ENCODE data around the gene LEAP2.

LEAP2 gene

DNA sequence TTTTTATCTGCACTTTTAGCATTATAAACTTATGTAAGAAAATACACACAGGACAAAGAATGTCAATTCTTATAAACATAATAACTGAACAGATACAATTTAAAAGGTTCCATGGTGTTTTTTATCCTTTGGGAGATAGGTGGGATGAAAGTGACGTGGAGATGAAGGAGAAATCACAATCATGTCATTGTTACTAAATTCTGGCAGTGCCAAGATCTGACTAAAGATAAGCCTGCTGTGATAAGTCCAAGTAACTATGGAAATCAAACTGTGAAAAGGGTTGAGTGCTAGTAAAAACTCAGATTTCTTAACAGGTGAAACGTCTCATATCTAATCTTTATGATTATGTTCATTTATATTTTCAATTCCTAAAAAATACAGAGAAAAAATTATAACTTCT is 11.1 kb downstream of the LEAP2 start:
- DNase-seq, result no peak

DNA sequence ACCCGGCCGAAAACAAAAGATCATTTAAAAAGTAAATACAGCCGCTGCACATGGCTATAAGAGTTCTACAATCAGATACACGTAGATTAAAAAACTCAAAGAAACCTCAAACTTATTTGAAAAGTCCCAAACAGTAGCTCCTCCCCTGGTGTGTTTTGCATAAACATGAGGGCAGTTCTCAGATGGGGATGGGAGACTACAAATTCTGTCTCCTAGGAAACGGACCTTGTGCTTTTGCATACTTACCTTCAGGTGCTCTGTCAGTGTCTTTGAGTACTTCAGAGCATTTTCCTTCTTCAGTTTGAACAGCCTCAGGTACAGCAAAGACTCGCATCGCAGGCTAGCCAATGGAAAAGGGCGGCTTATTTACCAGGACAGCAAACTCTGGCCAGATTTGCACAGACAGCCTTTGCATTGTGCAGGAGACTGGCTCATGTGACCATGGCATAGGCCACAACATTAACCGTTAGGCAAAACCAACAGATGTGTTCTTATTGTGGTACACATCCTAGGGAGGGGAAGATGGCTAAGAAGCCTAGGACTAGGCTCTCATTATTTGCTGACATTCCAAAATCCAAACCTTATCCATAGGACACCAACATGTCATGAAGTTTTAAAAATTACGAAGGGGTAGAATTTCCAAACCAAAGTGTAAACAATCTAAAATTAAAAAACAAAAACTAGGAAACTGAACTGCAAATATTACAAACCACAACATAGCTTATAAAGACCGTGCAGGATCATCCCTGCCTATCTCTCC is 12.8 kb downstream of the LEAP2 start:
- no peak for DNase-seq

DNA sequence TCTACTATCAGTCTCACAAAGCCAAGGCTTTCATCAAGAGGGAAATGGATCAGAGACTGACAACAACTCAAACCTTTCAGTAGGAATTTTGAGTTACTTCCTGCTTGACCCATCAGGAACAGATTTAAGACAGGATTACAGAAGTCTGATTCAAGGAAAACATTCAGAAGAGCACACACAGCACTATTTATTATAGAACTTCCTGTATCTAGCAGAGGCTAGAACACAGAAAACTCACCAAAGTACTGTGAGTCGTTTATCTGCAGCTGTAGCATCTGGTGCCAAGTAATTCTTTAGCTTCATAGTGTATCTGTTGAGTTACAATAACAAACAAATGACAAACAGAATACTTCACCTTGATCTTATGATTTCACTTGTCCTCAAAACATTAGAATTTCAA is 13.8 kb downstream of the LEAP2 start:
- DNase-seq, result no peak

DNA sequence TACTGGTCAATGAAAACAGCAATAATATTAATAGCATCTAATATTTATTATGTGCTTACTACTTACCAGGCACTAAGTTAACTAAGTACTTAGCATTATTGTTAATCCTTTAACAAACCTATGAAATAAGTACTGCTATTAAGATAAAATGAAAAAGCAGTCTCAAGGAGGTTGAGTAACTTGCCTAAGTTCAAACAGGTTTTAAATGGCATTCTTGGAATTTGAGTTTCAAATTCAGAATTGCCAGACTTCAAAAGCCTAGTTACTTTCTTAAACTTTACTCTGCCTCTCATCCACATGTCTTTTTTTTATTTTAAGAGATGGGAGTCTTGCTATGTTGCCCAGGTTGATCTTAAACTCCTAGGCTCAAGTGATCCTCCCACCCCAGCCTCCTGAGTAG is 16.0 kb downstream of the LEAP2 start:
- no peak for DNase-seq

DNA sequence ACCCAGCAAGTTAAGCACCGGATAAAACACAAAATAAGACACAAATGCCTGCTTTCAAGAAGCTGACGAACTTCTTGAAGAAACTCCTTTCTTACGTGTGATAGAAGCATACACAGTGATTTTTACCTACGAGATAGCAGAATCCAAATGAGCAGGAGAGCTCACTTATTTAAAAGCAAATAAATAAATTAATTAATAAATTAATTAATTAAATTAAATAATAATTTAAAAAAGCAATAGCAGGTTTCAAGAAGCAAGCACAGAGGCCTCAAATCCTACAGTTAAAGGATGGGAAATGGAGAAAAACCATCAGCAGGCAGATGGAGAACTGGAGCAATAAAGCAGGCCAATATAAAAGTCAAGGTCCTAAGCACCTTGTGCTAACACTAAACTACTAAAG is 17.3 kb downstream of the LEAP2 start:
- no peak for DNase-seq

DNA sequence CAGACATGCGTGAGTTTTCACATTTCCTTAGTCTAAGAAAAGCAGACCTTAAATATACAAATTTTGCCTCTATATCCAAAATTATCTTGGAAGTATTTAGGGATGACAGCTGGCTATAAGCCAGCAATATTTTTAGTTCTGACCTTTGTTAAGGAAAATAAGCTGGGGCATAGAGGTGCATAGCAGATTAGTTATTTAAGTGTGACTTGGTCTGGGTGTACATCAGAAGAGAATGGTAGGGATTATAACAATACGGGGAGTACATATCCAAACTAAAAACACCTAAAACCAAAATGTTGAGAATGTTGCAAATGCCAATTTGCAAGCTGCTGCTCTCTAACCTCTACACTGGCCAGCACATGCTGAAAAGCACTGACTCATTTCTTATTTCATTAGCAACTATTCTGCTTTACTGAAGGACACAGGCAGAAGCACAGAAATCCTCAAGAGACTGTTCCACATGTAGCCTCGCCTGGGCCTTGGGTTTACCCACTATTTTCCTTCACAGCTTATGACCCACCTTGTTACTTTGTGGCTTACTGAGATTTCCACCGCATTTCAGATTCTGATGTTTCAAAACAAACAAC is 22.3 kb downstream of the LEAP2 start:
- no peak for DNase-seq

DNA sequence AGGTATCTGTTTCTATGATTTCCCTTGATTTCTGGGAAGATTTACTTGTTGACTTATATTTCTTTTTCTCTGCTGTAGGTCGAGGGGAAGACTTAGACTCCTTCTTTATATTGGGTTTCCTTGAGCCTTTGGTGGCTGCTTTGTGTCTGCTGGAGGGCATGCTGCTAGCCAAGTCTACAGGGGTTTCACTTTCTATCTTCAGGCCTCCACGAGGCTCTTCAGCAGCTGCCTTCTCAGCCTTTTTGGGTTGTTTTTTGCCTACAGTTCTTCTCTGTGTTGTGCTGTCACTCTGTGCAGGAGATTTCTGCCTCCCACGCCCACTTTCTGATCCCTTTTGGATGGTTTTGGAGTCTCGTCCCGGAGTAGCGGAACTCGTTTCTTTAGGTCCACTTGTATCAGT is 23.2 kb downstream of the LEAP2 start:
- DNase-seq, result no peak

DNA sequence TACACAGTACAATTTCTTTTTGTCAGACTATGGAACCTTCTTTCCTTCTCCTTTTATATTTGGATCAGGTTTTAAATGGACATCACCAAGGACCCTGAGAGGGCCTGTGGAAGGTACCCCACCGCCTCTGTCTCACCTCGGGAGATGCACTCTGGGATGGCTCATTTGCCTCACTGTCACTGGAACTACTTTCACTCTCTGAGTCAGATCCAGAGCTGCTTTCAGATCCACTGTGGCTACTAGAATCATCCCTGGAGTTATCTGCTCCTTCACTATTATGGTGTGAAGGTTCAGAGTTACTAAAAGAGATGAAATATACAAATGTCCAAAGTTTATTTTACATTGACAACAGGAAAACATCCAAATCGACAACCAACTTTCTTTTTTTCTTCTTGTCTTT is 24.6 kb downstream of the LEAP2 start:
- no peak for DNase-seq

DNA sequence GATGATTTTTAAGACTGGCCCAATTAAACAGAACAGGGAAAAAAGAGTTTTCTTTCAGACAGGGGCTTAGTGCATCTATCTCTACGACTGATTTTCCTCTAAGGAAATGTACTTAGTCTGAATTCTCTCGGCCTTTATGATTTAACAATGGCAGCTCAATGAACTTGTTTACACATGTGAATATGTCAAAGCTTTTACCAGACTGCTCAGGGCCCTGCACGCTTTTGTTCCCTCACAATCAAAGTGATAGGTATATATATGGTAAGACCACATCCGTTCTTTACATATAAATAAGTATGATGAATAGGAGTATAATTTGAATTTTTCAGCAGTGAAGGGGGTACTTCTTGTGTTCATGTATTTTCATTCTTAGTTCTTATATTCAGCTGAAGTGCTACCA is 27.6 kb downstream of the LEAP2 start:
- no peak for DNase-seq

DNA sequence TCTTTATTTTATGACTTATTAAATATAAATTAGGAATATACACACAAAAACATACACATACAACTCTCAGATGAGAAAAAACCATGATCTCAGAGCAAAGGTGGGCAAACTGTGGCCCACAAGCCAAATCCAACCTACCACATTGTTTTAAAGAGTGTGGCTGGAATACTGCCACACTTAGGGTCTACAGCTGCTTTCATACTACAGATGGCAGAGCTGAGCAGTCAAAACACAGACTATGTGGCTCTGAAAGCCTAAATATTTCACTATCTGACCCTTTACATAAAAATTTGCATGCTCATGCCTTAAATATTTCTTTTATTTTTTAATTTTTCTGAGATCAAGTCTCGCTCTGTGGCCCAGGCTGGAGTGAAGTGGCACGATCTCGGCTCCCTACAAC is 28.3 kb downstream of the LEAP2 start:
- no peak for DNase-seq

DNA sequence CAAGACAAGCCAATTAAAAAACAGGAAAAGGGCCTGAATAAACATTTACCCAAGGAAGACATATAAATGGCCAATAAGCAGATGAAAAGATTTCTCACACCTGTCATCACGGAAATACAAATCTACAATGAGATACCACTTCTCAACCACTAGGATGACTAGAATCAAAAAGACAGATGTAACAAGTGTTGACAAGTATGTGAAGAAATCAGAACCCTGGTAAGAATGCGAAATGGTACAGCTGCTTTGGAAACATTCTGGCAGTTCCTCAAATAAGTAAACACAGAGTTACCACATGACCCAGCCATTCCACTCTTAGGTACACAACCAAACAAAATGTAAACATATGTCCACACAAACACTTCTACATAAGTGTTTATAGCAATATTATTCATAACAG is 32.5 kb downstream of the LEAP2 start:
- DNase-seq, result no peak

DNA sequence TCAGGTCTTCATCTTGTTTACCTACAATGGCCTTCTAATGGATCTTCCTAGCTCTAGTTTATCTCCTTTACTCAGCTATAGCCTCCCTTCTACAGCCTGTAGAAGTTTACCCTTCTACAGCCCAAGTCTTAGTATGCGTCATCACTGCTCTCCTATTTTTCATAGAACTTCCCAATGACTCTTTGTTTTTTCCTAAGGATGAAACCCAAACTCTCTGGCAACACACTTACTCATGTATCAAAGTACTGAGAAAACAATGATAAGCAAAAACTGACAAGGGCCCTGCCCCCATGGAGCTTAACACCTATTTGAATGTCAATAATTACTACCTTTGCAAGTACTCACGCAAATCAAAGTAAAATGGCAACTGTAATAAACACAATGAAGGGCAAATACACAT is 33.7 kb downstream of the LEAP2 start:
- no peak for DNase-seq

DNA sequence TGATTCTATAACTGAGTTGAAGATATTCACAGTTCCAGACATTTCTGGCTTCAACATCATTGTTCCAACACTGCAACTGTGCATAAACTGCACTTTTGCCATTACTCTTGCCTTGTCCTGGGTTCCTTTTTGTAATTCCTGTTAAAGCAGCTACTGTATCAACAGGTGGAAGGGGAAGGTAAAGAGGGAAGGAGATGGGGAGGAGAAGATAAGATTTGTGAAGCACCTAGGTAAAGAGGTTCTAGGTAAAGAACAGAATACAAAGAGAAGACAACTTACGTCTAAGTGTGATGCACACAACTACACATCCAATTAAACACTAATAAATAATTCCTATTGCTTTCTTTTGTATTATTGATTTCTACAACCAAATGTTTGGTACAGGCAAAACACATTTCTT is 36.2 kb downstream of the LEAP2 start:
- no peak for DNase-seq

DNA sequence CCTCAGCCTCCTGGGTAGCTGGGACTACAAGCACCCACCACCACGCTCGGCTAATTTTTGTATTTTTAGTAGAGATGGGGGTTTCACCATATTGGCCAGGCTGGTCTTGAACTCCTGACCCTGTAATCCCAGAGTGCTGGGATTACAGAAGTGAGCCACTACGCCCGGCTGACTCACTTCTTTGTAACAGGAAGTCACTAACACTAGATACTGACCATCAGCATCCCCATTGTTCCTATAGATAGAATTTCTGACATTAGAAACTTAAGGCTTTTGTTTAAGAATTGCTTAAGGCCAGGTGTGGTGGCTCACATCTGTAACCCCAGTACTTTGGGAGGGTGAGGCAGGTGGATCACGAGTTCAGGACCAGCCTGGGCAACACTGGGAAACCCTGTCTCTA is 42.2 kb downstream of the LEAP2 start:
- no peak for DNase-seq

DNA sequence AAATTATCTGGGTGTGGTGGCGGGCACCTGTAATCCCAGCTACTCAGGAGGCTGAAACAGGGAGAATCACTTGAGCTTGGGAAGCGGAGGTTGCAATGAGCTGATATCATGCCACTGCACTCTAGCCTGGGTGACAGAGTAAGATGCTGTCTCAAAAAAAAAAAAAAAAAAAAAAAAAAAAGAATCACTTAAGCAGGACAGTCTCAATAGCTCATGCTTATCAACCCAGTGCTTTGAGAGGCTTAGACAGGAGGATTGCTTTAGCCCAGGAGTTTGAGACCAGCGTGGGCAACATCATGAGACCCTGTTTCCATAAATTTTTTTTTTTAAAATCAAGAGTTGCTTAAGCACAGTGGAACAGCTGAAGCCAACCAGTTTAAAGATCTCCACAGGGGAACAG is 42.6 kb downstream of the LEAP2 start:
- no peak for DNase-seq
